Left ventricle myocardium inferior (tissue), 1 donor: ENCODE data around the gene RANGAP1. TPM values are rescaled to one million over a fixed set of nuclear protein-coding genes. Genes with fewer than 3 reads are reported as not detected.

Experiments
- DNase-seq: peaks from one replicate; pipeline ENCODE4 v3.0.0-alpha.2; 2020
- H3K27ac ChIP-seq: fragments of 200-600 bp; replicated peaks from 2 replicates; pipeline ENCODE4 v1.8.0; 2021
- H3K27me3 ChIP-seq: fragments of 200-600 bp; 2 replicates; pipeline ENCODE4 v1.8.0; 2021; ENCODE audit warnings: low read depth
- H3K36me3 ChIP-seq: fragments of 200-600 bp; 2 replicates; pipeline ENCODE4 v1.8.0; 2021
- H3K4me1 ChIP-seq: fragments of 200-600 bp; 2 replicates; pipeline ENCODE4 v1.8.0; 2021
- H3K4me3 ChIP-seq: fragments of 200-600 bp; 2 replicates; pipeline ENCODE4 v1.8.0; 2021; ENCODE audit warnings: mild to moderate bottlenecking, moderate library complexity
- H3K9me3 ChIP-seq: fragments of 200-600 bp; replicated peaks from 2 replicates; pipeline ENCODE4 v1.8.0; 2021
- intact Hi-C: fragments of 100-400 bp; cut with micrococcal nuclease; formaldehyde crosslinking; loops from one replicate; pipeline ENCODE4 v1.11.0; 2022
- total RNA-seq: library from RNA; stranded (reverse); fragmentation: NEBNext Ultra II Directional; extraction: Animal tissue kit (Norgen Biotek cat#: 25700); gene quantifications from one replicate; pipeline ENCODE4 v1.2.1, GENCODE V29; 2021
- TF ChIP-seq, protein P1 (sequence below): fragments of 200-600 bp; IDR thresholded peaks from 2 replicates; pipeline ENCODE4 v1.8.0; 2021; ENCODE audit warnings: antibody characterized with exemption, mild to moderate bottlenecking, borderline replicate concordance
- donor health status: DM: no; HTN: yes; CAD: no; lungs with severe emphysema.

RANGAP1 gene
- total RNA-seq, 1 donor from 2014 or later: 36.4 TPM

DNA sequence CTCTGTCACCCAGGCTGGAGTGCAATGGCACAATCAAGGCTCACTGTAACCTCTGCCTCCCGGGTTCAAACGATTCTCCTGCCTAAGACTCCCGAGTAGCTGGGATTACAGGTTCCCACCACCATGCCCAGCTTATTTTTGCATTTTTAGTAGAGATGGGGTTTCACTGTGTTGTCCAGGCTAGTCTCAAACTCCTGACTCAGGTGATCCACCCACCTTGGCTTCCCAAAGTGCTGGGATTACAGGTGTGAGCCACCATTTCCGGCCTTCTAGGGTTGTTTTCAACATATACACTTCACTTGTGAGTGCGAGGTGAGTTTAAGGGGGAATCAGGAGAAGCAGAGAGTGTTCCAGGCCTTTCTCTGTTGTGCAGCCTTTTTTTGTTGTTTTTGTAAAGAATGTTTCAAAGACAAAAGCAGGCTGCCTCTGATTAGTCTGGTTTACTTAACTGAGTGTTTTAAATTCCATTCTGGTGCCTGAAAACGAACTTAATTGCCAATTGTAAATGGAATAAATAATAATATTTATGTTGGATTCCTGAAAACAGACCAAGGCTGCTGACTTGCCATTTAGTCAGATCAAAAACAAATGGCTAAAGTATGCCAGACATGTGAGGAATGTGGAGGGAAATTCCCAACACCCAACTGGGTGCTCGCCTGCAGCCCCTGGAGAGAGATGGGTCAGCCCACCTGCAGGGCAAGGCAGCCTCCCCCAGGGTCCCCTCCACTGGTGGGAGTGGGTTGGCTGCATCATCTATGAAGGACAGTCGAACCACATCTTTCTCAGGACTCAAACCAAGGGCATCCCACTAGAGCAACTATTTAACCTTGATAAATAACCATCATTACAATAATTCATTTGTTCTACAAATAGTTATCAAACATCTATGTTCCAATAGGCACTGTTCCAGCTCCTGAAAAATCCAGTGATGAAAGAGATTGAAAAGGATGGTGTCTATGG, 4.6 kb upstream of the RANGAP1 start:
- no peaks in the 10 kb centered on the region for H3K9me3 ChIP-seq
- TF ChIP-seq, protein P1, sequence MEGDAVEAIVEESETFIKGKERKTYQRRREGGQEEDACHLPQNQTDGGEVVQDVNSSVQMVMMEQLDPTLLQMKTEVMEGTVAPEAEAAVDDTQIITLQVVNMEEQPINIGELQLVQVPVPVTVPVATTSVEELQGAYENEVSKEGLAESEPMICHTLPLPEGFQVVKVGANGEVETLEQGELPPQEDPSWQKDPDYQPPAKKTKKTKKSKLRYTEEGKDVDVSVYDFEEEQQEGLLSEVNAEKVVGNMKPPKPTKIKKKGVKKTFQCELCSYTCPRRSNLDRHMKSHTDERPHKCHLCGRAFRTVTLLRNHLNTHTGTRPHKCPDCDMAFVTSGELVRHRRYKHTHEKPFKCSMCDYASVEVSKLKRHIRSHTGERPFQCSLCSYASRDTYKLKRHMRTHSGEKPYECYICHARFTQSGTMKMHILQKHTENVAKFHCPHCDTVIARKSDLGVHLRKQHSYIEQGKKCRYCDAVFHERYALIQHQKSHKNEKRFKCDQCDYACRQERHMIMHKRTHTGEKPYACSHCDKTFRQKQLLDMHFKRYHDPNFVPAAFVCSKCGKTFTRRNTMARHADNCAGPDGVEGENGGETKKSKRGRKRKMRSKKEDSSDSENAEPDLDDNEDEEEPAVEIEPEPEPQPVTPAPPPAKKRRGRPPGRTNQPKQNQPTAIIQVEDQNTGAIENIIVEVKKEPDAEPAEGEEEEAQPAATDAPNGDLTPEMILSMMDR: no peak
- intact Hi-C loops: no loop called here
- no peak for DNase-seq
- H3K36me3 ChIP-seq: no peaks in the 10 kb centered on the region
- no peak overlapping the region for H3K4me3 ChIP-seq
- peaks cover 18% of the 10 kb centered on the region for H3K4me1 ChIP-seq
- H3K27ac ChIP-seq: no peak overlapping the region
- H3K27me3 ChIP-seq: no peaks in the 10 kb centered on the region

DNA sequence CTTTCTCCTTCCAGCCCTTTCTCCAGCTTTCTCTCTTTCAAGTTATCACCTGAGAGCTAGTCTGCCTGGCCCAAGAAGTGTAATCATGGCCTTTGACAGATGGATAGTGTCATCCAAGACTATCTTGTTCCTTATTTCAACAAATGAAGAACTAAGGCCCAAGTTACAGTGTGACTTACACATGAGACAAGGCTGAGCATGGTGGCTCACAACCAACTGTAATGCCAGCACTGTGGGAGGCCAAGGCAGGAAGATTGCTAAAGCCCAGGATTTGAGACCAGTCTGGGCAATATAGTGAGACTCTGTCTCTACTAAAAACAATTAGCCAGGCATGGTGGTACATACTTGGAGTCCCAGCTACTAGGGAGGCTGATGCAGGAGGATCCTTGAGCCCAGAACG, 3.7 kb upstream of the RANGAP1 start:
- no peak overlapping the region for H3K27ac ChIP-seq
- TF ChIP-seq, protein P1: no peak
- H3K36me3 ChIP-seq: peaks cover under 1% of the 10 kb centered on the region

DNA sequence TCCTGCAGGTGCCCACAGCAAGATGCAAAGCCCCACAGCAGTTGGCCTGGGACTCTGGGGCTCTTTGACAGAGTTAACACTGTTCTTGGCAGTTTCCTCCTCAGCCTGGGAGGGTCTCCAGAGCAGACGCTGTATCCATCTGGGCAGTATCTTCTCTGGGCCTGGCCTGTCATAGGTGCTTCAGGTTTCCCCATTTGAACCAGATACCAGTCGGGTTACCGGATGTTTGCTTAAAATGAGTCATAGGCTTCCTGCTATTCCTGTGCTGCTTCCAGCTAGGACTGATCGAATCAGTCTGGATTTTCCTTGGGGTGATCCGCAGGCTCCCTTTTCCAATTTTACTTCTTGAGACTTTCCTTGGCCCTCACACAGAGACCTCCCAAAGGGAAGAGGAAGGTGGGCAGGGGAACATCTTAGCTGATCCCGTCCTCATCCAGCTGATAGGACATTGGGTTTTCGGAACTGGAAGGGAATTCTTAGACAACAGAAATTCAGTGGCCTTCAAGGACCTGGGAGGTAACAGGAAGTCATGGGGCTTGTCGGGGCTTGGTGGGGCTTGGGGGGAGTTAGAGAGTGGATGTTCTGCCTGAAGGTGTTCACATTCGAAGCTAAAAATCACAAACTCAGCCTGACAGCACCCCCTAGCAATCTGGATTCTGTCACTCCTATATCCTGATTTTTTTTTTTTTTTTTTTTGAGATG, 2.4 kb upstream of the RANGAP1 start:
- DNase-seq: no peak
- H3K27me3 ChIP-seq: no peaks in the 10 kb centered on the region
- intact Hi-C loops: no loop called here
- TF ChIP-seq, protein P1: no peak
- peaks cover 29% of the 10 kb centered on the region for H3K4me1 ChIP-seq
- peaks cover 10% of the 10 kb centered on the region for H3K36me3 ChIP-seq
- peak overlapping the region; percentile 66 for H3K27ac ChIP-seq
- H3K4me3 ChIP-seq: no peak overlapping the region
- no peaks in the 10 kb centered on the region for H3K9me3 ChIP-seq

More for the DNA sequence above, 3.7 kb upstream of the RANGAP1 start:
- H3K4me1 ChIP-seq: peaks cover 27% of the 10 kb centered on the region
- H3K4me3 ChIP-seq: no peak overlapping the region
- intact Hi-C loops: no loop called here
- H3K9me3 ChIP-seq: no peaks in the 10 kb centered on the region
- no peak for DNase-seq
- H3K27me3 ChIP-seq: no peaks in the 10 kb centered on the region

DNA sequence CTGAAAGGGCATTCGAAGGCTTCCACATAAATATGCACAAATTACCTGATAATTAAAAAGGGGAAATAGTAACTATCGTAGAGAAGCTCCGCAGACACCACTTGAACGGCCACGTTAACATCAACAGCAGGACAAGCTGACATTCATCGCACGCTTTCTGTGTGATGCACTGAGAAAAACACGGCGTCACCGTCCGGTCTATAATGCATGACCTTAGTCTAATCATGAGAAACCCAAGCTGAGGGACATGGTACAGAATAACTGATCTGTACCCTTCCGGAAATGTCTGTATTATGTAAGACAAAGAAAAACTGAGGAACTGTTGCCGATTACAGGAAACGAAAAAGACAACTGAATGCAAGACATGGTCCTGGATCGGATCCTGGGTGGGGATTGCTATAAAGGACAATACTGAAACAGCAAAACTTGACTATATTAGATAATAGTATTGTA, 678 bp upstream of the RANGAP1 start:
- TF ChIP-seq, protein P1: no peak
- H3K4me3 ChIP-seq: peak overlapping the region; percentile 90
- DNase-seq: no peak

DNA sequence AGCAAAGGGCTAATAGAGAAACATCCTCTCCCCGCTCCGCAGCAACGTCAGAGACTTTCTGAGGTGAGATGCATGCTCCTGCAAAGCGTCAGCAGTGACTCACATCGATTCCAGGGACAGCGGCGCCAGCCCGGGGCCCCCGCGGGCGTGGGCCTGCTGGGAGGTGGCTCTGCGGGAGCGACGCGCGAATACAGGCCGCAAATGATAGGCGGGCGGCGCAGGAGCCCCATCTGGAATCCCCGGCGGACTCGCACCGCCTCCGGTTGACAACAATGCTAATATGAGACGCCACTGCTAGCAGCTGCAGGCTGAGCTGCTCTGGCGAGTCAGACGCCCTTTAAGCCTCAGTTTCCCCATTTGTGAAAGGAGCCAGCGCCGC, 557 bp downstream of the RANGAP1 start:
- intact Hi-C loops: no loop called here
- Histone ChIP-seq H3K27me3 (no peaks in the 10 kb centered on the region), H3K4me1 (peaks cover 34% of the 10 kb centered on the region), H3K9me3 (no peaks in the 10 kb centered on the region), H3K27ac (peak overlapping the region; percentile 84), H3K4me3 (peak overlapping the region; percentile 90), H3K36me3 (peaks cover 26% of the 10 kb centered on the region)
- DNase-seq: peak; percentile 25
- TF ChIP-seq, protein P1: no peak

More for the DNA sequence above, 678 bp upstream of the RANGAP1 start:
- Histone ChIP-seq H3K27ac (peak overlapping the region; percentile 84), H3K36me3 (peaks cover 19% of the 10 kb centered on the region), H3K9me3 (no peaks in the 10 kb centered on the region), H3K27me3 (no peaks in the 10 kb centered on the region), H3K4me1 (peaks cover 29% of the 10 kb centered on the region)
- intact Hi-C loops: no loop called here
